Activated T-cell treated with anti-CD3 and anti-CD28 coated beads for 24 hours (primary cell): ENCODE measurements around the gene FOXP1.

Source experiments
- DNase-seq: peaks from one replicate; pipeline ENCODE4 v3.0.0-alpha.2; 2020; ENCODE audit warnings: low read depth

FOXP1 gene

GRCh38 chr3:71127052-71127831, 456.3 kb downstream of the FOXP1 start:
- peak; percentile 50 for DNase-seq

GRCh38 chr3:71125738-71126137, 457.8 kb downstream of the FOXP1 start:
- DNase-seq = no peak

DNA sequence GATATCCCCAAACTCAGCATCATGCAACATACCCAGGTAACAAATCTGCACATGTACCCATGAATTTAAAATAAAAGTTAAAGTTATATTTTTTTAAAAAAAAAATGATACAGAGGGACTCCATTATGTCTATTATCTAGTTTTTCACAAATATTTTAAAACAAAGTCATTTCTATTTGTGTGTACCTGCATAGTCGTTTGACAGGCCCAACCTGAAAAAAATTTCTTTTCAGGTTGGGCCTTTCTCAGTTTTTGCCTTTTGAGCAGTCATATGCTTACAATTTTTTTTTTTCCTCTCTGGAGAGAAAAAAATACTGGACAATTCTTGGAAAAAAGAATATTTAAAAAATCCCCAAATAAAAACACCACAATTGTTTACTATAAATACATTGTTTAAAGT, 459.5 kb downstream of the FOXP1 start:
- no peak for DNase-seq

DNA sequence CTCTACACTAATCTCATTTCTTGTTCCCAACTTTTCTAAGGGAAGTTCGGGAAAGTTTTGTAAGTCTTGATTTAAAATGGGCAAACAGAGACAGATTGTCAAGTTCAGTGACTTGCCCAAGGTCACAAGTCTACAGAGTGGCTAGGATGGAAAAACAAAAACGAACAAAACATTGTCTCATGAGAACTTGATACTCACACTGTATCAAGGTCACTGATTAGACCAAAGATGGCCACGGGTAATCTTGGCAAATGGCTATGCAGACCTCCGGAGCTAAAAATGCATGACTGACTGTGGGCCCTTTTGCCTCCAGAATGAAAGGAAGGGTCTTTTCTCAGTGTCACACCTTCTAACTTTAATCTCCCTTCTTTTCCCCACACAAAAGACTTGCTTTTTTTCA, 460.9 kb downstream of the FOXP1 start:
- DNase-seq = no peak

- DNase-seq = no peak
Measured at GRCh38 chr3:71121429-71122167, 461.9 kb downstream of the FOXP1 start.

DNA sequence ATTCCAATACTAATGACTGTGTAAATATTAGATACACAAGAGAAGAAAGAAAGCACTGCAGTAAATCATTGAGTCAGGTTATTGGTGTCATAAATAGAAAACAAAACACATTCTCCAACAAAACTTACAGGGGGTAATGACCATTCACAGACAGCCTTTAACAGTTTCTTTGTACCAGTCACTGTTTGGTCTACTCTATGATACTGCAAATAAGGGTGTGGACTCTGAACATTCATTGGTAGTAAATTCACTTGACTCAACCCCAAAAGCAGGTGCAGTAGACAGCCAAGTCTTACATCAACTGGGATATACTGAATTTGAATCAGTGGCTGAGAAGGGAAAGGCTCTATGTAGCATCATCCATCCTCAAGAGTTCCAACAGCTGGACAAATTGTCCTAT, 463.5 kb downstream of the FOXP1 start:
- DNase-seq = no peak

GRCh38 chr3:71119171-71119570, 464.4 kb downstream of the FOXP1 start:
- no peak for DNase-seq

- DNase-seq = no peak
Measured at GRCh38 chr3:71118436-71118835, 465.1 kb downstream of the FOXP1 start.

GRCh38 chr3:71117572-71118247, 465.8 kb downstream of the FOXP1 start:
- DNase-seq = no peak

- no peak for DNase-seq
Measured at GRCh38 chr3:71114610-71115009, 468.9 kb downstream of the FOXP1 start.

DNA sequence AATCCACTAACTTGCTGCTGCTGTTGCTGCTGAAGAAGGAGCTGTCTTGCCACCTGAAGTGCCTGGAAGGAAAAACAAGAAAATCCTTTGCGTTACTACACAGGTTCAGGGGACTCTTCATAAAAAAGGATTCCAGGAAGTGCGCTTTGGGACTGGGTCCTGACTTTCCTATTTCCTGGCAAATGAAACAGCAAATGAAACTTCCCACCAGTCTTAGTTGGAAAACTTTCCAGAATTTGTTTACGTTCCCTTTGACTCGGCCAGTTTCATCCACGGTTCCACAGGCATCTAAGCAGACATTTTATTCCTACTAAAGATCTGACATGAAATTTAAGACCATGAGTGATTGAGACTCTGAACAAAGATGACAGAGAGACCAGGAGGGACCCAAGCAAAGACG, 471.0 kb downstream of the FOXP1 start:
- DNase-seq = no peak

DNA sequence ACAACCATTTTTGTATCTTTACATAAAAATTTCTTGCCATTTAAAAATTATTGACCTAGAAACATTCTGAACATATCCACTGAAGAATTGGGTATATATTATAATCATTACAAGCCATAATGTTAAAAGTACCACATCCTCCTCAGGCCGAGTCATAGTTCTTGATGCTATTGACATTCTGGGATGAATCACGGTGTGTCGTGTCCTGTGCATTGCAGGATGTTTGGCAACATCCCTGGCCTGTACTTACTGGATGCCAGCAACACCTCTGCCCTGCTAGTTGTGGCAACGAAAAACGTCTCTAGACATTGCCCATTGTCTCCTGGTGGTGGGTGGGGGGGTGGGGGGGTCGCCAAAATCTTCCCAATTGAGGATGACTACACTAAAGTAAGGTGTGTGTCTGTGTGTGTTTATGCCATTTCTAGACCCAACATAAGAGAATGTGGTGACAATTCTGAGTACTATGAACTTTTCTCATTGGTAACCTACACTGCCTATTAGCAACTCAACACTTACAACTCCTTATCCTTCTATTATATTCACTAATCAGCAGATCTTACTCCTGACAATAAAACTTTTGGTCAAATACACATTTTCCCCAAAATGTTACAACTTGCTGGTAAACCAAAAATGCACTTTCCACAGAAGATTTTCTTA, 471.6 kb downstream of the FOXP1 start:
- DNase-seq = no peak

GRCh38 chr3:71110385-71111222, 472.9 kb downstream of the FOXP1 start:
- DNase-seq = no peak

DNA sequence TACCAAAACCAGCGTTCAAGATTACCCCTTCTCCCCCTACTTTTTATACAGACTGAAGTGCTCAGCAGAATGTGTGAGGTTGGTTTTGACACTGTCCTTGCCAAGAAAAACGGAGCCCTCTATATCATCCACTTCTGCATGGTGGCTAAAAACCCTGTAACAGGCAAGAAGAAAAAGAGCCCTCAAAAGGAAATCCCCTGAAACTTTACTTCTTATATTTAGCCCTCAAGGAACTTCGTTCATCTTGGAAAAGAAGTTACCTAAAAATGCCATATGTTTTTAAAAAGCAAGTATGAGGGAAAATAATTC, 473.6 kb downstream of the FOXP1 start:
- no peak for DNase-seq

DNA sequence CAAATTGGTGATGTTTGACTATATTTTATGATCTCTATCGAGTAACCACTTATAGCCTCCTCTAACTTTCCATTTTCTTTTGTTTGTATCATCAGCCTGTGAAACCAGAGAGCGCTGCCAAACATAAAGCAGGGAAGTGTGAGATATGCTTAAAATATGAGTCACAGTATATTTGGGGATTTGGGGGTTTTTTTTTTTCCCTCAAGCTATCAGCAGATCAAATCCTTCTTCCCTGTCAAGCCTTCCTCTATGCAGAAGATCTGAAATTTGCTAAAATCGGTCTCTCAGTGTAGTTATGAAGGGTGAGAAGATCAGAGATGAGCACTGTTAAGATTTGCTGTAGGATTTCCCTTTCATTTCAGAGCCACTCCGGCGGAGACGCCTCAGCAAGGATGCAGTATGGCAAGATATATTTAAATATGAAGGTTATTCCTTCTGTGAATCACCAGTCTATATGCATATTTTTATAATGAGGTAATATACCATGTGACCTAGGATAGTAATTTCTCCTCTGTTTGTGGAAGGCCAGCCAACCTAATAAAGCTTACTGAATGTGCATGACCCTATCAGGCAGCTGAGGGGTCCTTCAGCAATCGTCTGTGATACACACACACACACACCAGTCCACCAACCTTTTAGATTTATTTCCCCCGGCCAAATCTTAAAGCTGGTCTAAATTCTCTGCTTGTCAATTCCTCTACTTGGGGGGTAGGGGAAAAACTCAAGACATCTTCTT, 474.1 kb downstream of the FOXP1 start:
- DNase-seq = no peak

GRCh38 chr3:71107926-71108325, 475.6 kb downstream of the FOXP1 start:
- DNase-seq = no peak

GRCh38 chr3:71104976-71105375, 478.6 kb downstream of the FOXP1 start:
- DNase-seq = no peak

GRCh38 chr3:71104556-71104955, 479.0 kb downstream of the FOXP1 start:
- no peak for DNase-seq

DNA sequence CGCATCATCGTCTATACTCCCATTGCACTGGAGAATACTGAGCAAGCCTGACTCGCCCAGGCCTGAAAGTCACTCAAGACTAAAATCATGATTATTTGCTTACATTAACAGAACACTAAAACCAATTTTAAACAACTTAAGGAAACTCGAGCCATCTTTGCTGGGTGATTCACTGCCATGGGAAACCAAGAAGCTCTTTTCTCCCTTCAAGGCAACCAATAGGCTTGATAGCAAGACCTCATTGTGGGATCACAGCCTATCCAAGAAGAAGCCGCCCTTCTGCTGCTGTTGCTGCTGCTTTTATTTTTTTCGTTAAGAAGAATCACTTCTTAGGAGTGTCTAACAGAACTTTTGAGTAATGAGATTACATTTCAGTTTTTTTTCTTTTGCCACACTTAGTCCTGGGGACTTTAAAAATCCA, 479.4 kb downstream of the FOXP1 start:
- DNase-seq = no peak

GRCh38 chr3:71103430-71103921, 480.1 kb downstream of the FOXP1 start:
- DNase-seq = no peak
